Ishikawa (cell line): ENCODE results near the gene CEACAM19.
A peak's percentile ranks its signal among the peaks of the same experiment; 100 is the strongest.

Source experiments
- CEBPB ChIP-seq: IDR thresholded peaks from 2 replicates; pipeline ENCODE4 v1.6.1; 2012
- CREB1 ChIP-seq: IDR thresholded peaks from 2 replicates; pipeline ENCODE4 v1.6.1; 2012; ENCODE audit warnings: low read depth
- EGR1 ChIP-seq: IDR thresholded peaks from 2 replicates; pipeline ENCODE4 v1.6.1; 2012
- EP300 ChIP-seq: IDR thresholded peaks from 2 replicates; pipeline ENCODE4 v1.6.1; 2012; ENCODE audit warnings: borderline replicate concordance
- FOXM1 ChIP-seq: IDR thresholded peaks from 2 replicates; pipeline ENCODE4 v1.6.1; 2012; ENCODE audit warnings: low read depth, borderline replicate concordance
- NFIC ChIP-seq: IDR thresholded peaks from 2 replicates; pipeline ENCODE4 v1.6.1; 2012
- RAD21 ChIP-seq: IDR thresholded peaks from 2 replicates; pipeline ENCODE4 v1.6.1; 2012; ENCODE audit warnings: low read depth
- TAF1 ChIP-seq: IDR thresholded peaks from 2 replicates; pipeline ENCODE4 v1.6.1; 2012; ENCODE audit warnings: low read depth, mild to moderate bottlenecking
- TCF12 ChIP-seq: IDR thresholded peaks from 2 replicates; pipeline ENCODE4 v1.6.1; 2012; ENCODE audit warnings: low read depth
- TEAD4 ChIP-seq: IDR thresholded peaks from 2 replicates; pipeline ENCODE4 v1.6.1; 2012
- YY1 ChIP-seq: IDR thresholded peaks from 2 replicates; pipeline ENCODE4 v1.6.1; 2012; ENCODE audit warnings: low read depth
- ZBTB7A ChIP-seq: IDR thresholded peaks from 2 replicates; pipeline ENCODE4 v1.6.1; 2012; ENCODE audit warnings: low read depth
- TF ChIP-seq, protein P1 (sequence below): IDR thresholded peaks from 2 replicates; pipeline ENCODE4 v1.6.1; 2012
- TF ChIP-seq, protein P2 (sequence below): IDR thresholded peaks from 2 replicates; pipeline ENCODE4 v1.6.1; 2012
- TF ChIP-seq, protein P3 (sequence below): IDR thresholded peaks from 2 replicates; pipeline ENCODE4 v1.6.1; 2012; ENCODE audit warnings: low read depth, mild to moderate bottlenecking

CEACAM19 gene

GRCh38 chr19:44722131-44723121 is 51.1 kb downstream of the CEACAM19 start:
- TF ChIP-seq, protein P1, sequence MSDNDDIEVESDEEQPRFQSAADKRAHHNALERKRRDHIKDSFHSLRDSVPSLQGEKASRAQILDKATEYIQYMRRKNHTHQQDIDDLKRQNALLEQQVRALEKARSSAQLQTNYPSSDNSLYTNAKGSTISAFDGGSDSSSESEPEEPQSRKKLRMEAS, result no peak
- TF ChIP-seq, protein P2, sequence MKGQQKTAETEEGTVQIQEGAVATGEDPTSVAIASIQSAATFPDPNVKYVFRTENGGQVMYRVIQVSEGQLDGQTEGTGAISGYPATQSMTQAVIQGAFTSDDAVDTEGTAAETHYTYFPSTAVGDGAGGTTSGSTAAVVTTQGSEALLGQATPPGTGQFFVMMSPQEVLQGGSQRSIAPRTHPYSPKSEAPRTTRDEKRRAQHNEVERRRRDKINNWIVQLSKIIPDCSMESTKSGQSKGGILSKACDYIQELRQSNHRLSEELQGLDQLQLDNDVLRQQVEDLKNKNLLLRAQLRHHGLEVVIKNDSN, result no peak
- no peak for TF ChIP-seq TCF12
- TF ChIP-seq YY1, result no peak
- no peak for TF ChIP-seq FOXM1
- no peak for TF ChIP-seq EGR1
- no peak for TF ChIP-seq ZBTB7A
- no peak for TF ChIP-seq NFIC

DNA sequence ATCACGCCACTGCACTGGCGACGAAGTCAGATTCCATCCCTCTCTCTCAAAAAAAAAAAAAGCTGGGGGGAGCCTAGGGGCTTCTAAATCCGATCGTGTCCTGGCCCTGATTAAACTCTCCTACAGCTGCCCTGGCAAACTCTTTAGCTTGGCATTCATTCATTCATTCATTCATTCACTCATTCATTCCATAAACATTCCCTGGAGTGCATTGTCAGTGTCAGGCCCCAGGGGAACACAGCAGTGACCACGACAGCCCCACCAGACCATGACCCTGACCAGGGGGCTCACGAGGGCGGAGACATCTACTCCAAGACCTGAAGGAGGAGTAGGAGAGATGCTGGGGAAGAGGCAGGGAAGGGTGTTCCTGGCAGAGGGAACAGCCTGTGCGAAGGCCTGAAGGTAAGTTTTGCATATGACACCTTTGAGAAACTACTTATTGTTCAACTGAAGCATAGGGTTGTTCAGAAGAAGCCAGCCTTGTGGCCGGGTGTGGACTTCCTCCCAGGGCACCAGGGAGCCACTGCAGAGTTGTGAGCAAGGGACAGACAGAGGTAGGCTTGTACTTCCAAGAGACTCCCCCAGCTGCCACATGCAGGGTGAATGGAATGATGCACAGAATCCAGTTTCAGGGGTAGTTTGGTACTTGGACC is 52.1 kb downstream of the CEACAM19 start:
- TF ChIP-seq YY1 (no peak), RAD21 (no peak), TAF1 (no peak), TEAD4 (no peak), EGR1 (no peak), ZBTB7A (no peak), CREB1 (no peak)
- TF ChIP-seq, protein P3, sequence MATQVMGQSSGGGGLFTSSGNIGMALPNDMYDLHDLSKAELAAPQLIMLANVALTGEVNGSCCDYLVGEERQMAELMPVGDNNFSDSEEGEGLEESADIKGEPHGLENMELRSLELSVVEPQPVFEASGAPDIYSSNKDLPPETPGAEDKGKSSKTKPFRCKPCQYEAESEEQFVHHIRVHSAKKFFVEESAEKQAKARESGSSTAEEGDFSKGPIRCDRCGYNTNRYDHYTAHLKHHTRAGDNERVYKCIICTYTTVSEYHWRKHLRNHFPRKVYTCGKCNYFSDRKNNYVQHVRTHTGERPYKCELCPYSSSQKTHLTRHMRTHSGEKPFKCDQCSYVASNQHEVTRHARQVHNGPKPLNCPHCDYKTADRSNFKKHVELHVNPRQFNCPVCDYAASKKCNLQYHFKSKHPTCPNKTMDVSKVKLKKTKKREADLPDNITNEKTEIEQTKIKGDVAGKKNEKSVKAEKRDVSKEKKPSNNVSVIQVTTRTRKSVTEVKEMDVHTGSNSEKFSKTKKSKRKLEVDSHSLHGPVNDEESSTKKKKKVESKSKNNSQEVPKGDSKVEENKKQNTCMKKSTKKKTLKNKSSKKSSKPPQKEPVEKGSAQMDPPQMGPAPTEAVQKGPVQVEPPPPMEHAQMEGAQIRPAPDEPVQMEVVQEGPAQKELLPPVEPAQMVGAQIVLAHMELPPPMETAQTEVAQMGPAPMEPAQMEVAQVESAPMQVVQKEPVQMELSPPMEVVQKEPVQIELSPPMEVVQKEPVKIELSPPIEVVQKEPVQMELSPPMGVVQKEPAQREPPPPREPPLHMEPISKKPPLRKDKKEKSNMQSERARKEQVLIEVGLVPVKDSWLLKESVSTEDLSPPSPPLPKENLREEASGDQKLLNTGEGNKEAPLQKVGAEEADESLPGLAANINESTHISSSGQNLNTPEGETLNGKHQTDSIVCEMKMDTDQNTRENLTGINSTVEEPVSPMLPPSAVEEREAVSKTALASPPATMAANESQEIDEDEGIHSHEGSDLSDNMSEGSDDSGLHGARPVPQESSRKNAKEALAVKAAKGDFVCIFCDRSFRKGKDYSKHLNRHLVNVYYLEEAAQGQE, result no peak
- TF ChIP-seq, protein P1, result no peak

- TF ChIP-seq CREB1, result no peak
- TF ChIP-seq, protein P2, result no peak
- no peak for TF ChIP-seq TAF1
- no peak for TF ChIP-seq EGR1
- peak; percentile 27; the same call in 1 of the 2 replicates for TF ChIP-seq TEAD4
- no peak for TF ChIP-seq NFIC
- no peak for TF ChIP-seq CEBPB
- TF ChIP-seq TCF12, result peak; percentile 41; the same call in 1 of the 2 replicates
- TF ChIP-seq, protein P3, result no peak
- TF ChIP-seq, protein P1, result 0 out of 2 replicates have a peak, but pooled peaks have one; percentile 21
- no peak for TF ChIP-seq FOXM1
- TF ChIP-seq YY1, result no peak
- no peak for TF ChIP-seq ZBTB7A
- no peak for TF ChIP-seq EP300
- TF ChIP-seq RAD21, result peak; percentile 99
Measured at GRCh38 chr19:44723952-44724319, 52.7 kb downstream of the CEACAM19 start.

DNA sequence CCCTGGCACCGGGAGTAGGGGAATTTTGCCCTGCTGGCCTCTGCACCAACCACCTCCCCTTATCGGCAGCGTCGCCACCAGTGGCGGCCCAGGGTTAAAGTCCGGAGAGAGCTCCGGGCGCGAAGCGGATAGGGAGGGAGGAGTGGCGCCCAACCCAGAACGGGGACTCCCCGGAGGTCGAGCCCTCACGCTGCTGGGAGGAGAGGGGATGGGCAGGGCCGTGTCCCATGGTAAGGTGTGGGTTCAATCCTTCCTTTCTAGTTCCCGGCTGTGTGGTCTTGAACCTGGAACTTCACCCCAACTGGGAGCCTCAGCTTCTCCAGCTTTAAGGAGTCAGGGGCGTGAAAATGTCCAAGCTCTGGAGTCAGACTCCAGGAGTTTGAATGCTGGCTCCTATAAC is 54.0 kb downstream of the CEACAM19 start:
- TF ChIP-seq YY1 (no peak), FOXM1 (no peak), TAF1 (no peak), CEBPB (no peak), ZBTB7A (no peak), RAD21 (no peak), EGR1 (no peak), TEAD4 (no peak), NFIC (no peak), EP300 (no peak), CREB1 (no peak), TCF12 (no peak)
- TF ChIP-seq, protein P3, result no peak
- TF ChIP-seq, protein P2, result no peak
- TF ChIP-seq, protein P1, result no peak
